HepG2 (cell line): ENCODE measurements around the gene FANCM. TPM values are rescaled to one million over a fixed set of nuclear protein-coding genes. Genes with fewer than 3 reads are reported as not detected.
A peak's percentile ranks its signal among the peaks of the same experiment; 100 is the strongest.

Source experiments
- ATAC-seq: fragments of 200-7000 bp; cut with Tn5 transposase; 3 replicates; pipeline ENCODE4 v1.9.1; 2020; ENCODE audit warnings: mild to moderate bottlenecking, moderate library complexity
- BruUV-seq: library from RNA; stranded (reverse); fragments of 400-500 nt; replicated peaks from 2 replicates; lab custom pipeline; 2021; lab: Mats Ljungman, UMichigan
- CTCF ChIA-PET: fragments of 300-600 bp; formaldehyde crosslinking; extraction: SDS; loops from one replicate; lab custom pipeline; 2021; ENCODE audit warnings: low total read pairs, inconsistent platforms, low intra/inter-chr PET ratio; lab: Yijun Ruan, JAX
- POLR2A ChIA-PET: fragments of 350-600 bp; sonication (Branson Sonifier 250); formaldehyde crosslinking; loops from one replicate; lab custom pipeline; 2020; ENCODE audit warnings: antibody characterized with exemption, inconsistent platforms; lab: Yijun Ruan, JAX
- DNase-seq: peaks from one replicate; pipeline ENCODE4 v3.0.0-alpha.2; 2015; ENCODE audit warnings: low spot score
- FAIRE-seq: peaks from 3 replicates; lab custom pipeline; 2011; peaks lifted over from hg19 to GRCh38; lab: Jason Lieb, UNC
- H2AFZ ChIP-seq: one replicate; pipeline ENCODE4 v1.6.1; 2011; ENCODE audit warnings: low read length, inconsistent platforms
- H3K27ac ChIP-seq: fragments of 300-600 bp; 3 replicates; pipeline ENCODE4 v1.8.0; 2011; ENCODE audit warnings: mixed run types, mild to moderate bottlenecking, mixed read lengths, low read length, inconsistent platforms; ENCODE audit not compliant: insufficient read depth; ENCODE audit errors: extremely low read length
- H3K27me3 ChIP-seq, 2 experiments: fragments of 200-600 bp in 1 of 2; 2 replicates in 1 of 2; 3 replicates in 1 of 2; pipeline versions ENCODE4 v1.6.0 to v1.8.0; 2011; ENCODE audit warnings: low read length in 2 of 2, mild to moderate bottlenecking in 2 of 2, moderate library complexity in 2 of 2, inconsistent platforms in 1 of 2; ENCODE audit not compliant: insufficient read depth in 2 of 2, control insufficient read depth in 1 of 2
- H3K36me3 ChIP-seq, 2 experiments: fragments of 200-600 bp in 1 of 2; replicated peaks in 1 of 2; 2 replicates in 1 of 2; 3 replicates in 1 of 2; pipeline versions ENCODE4 v1.5.1 to v1.8.0; 2011; ENCODE audit warnings: low read length in 2 of 2, inconsistent platforms in 1 of 2; ENCODE audit not compliant: insufficient read depth in 2 of 2, control insufficient read depth in 1 of 2
- H3K4me1 ChIP-seq: 2 replicates; pipeline ENCODE4 v1.5.1; 2012; ENCODE audit warnings: low read length, inconsistent platforms; ENCODE audit not compliant: insufficient read depth
- H3K4me2 ChIP-seq: 2 replicates; pipeline ENCODE4 v1.6.0; 2011; ENCODE audit warnings: low read depth, low read length, inconsistent platforms
- H3K4me3 ChIP-seq, 3 experiments: fragments of 200-600 bp in 1 of 3; sonication (generic), shearing (Covaris generic) in 1 of 3; replicated peaks in 1 of 3; 2 replicates each; pipeline ENCODE4 v1.5.1; 2011 to 2016; ENCODE audit warnings: low read length in 3 of 3, inconsistent platforms in 2 of 3, low read depth in 2 of 3, mild to moderate bottlenecking in 2 of 3, control low read depth in 1 of 3, mixed read lengths in 1 of 3; ENCODE audit not compliant: insufficient read depth in 1 of 3
- H3K79me2 ChIP-seq: one replicate; pipeline ENCODE4 v1.6.1; 2011; ENCODE audit warnings: low read length, inconsistent platforms; ENCODE audit not compliant: insufficient read depth
- H3K9ac ChIP-seq: 2 replicates; pipeline ENCODE4 v1.6.0; 2011; ENCODE audit warnings: mild to moderate bottlenecking, low read depth, low read length, inconsistent platforms; ENCODE audit not compliant: insufficient read depth
- H3K9me3 ChIP-seq: 2 replicates; pipeline ENCODE4 v1.5.1; 2012; ENCODE audit warnings: mild to moderate bottlenecking, low read length
- H4K20me1 ChIP-seq: 2 replicates; pipeline ENCODE4 v1.6.0; 2011; ENCODE audit warnings: inconsistent platforms, mild to moderate bottlenecking, low read length, moderate library complexity; ENCODE audit not compliant: insufficient read depth
- ATF7 ChIP-seq, 2 experiments: fragments of 450-650 bp in 1 of 2; sonication (generic) in 1 of 2; formaldehyde crosslinking in 1 of 2; IDR thresholded peaks; 2 replicates each; pipeline versions ENCODE4 v1.4.0 to v1.6.1; 2016 to 2020; ENCODE audit warnings: antibody characterized with exemption in 1 of 2, mild to moderate bottlenecking in 1 of 2, missing genetic modification reagents in 1 of 2
- CBX1 ChIP-seq: IDR thresholded peaks from one replicate; pipeline ENCODE4 v1.6.1; 2016; ENCODE audit warnings: antibody characterized with exemption, low read depth
- DNMT3B ChIP-seq: conservative IDR thresholded peaks from 2 replicates; pipeline ENCODE4 v1.6.1; 2016; ENCODE audit warnings: missing biosample characterization, control low read depth
- ERF ChIP-seq: IDR thresholded peaks from 2 replicates; pipeline ENCODE4 v1.6.1; 2018; ENCODE audit warnings: missing biosample characterization, missing genetic modification reagents
- GABPA ChIP-seq, 2 experiments: IDR thresholded peaks; 2 replicates each; pipeline ENCODE4 v1.6.1; 2011 to 2016; ENCODE audit warnings: low read depth in 2 of 2, low read length in 1 of 2, missing biosample characterization in 1 of 2, missing genetic modification characterization in 1 of 2
- GMEB2 ChIP-seq: IDR thresholded peaks from 2 replicates; pipeline ENCODE4 v1.6.1; 2016; ENCODE audit warnings: missing biosample characterization, missing genetic modification reagents, low read depth
- HIVEP1 ChIP-seq: sonication (generic); formaldehyde crosslinking; IDR thresholded peaks from 2 replicates; pipeline ENCODE4 v1.4.0; 2020; ENCODE audit warnings: mild to moderate bottlenecking, missing genetic modification reagents
- HMGXB3 ChIP-seq: sonication (generic); formaldehyde crosslinking; IDR thresholded peaks from 2 replicates; pipeline ENCODE4 v1.4.0; 2020; ENCODE audit warnings: missing genetic modification reagents, borderline replicate concordance
- MLLT10 ChIP-seq: sonication (generic); formaldehyde crosslinking; IDR thresholded peaks from 2 replicates; pipeline ENCODE4 v1.4.0; 2020; ENCODE audit warnings: missing genetic modification reagents
- SATB2 ChIP-seq: sonication (generic); formaldehyde crosslinking; IDR thresholded peaks from 2 replicates; pipeline ENCODE4 v1.5.0; 2020; ENCODE audit warnings: missing genetic modification reagents
- SIX1 ChIP-seq: sonication (generic); formaldehyde crosslinking; IDR thresholded peaks from 2 replicates; pipeline ENCODE4 v1.4.0; 2020; ENCODE audit warnings: missing genetic modification reagents, borderline replicate concordance
- TGIF2 ChIP-seq: IDR thresholded peaks from 2 replicates; pipeline ENCODE4 v1.6.1; 2016; ENCODE audit warnings: control low read depth, missing compliant biosample characterization
- ZNF296 ChIP-seq: sonication (generic); formaldehyde crosslinking; conservative IDR thresholded peaks from 2 replicates; pipeline ENCODE4 v1.5.0; 2020; ENCODE audit warnings: mild to moderate bottlenecking, missing genetic modification reagents
- WGBS: methylation state at CpG from one replicate; pipeline ENCODE4 v1.1.6; 2017; ENCODE audit warnings: low lambda C conversion rate; 5-methylcytosine and 5-hydroxymethylcytosine counted together
- in situ Hi-C: cut with HindIII; loops from 2 replicates; pipeline ENCODE4 v1.10.0; 2017; ENCODE audit warnings: low pct_unique_long_range_greater_than_20kb; ENCODE audit not compliant: extremely low pct_ligation_motif_present
- intact Hi-C: fragments of 100-400 bp; cut with micrococcal nuclease; formaldehyde crosslinking; loops from one replicate; pipeline ENCODE4 v1.10.0; 2022; ENCODE audit not compliant: unreplicated experiment
- polyA plus RNA-seq, 8 experiments: library from polyadenylated mRNA; depleted of rRNA in 3 of 8; stranded (reverse) in 7 of 8; unstranded in 1 of 8; fragments of >200 nt; fragmentation: Illumina TruSeq in 4 of 8; extraction: Trizol in 4 of 8; gene quantifications; 2 replicates each; pipeline versions ENCODE4 v1.2.1 to v1.2.3, GENCODE V29; 2011 to 2016; ENCODE audit warnings: low read depth in 4 of 8, missing spikeins in 1 of 8, mixed read lengths in 1 of 8; ENCODE audit not compliant: insufficient read depth in 1 of 8
- total RNA-seq, 5 experiments: library from RNA; depleted of rRNA; stranded (reverse); fragments of >200 nt; fragmentation: Illumina TruSeq; extraction: Trizol; gene quantifications; 2 replicates each; pipeline ENCODE4 v1.2.3, GENCODE V29; 2016; ENCODE audit warnings: low read depth in 1 of 5

FANCM gene
- total and polyA plus RNA-seq, 2 of the 13 experiments (the other 11 are each of a cell fraction or from before 2014, with no cell fraction given), result 2.6 to 10.4 TPM

GRCh38 chr14:45096218-45096617 is 39.5 kb upstream of the FANCM start:
- ChIA-PET POLR2A (interaction anchor here (0.6 kb wide), 1 partner anchor 133 kb away, joined by 4 read pairs; no protein-coding TSS in a partner anchor), CTCF (no interaction called here)
- no peaks in the 10 kb centered on the region for H3K27me3 ChIP-seq
- no peak for TF ChIP-seq MLLT10 (CRISPR knock-in tag)
- H3K9me3 ChIP-seq, result no peaks in the 10 kb centered on the region
- H3K9ac ChIP-seq, result no peak overlapping the region
- H3K4me3 ChIP-seq, result no peak overlapping the region
- intact Hi-C loops, result no loop called here
- H3K79me2 ChIP-seq, result peaks cover 41% of the 10 kb centered on the region
- WGBS, result 95% methylated on average over 4 of the region's 4 CpGs
- H2AFZ ChIP-seq, result no peak overlapping the region
- no peak for FAIRE-seq
- no peak overlapping the region for H3K27ac ChIP-seq
- peaks cover 8 to 52% of the 10 kb centered on the region in 2 experiments for H3K36me3 ChIP-seq
- H4K20me1 ChIP-seq, result 0 out of 2 replicates have a peak, but pooled peaks cover 9% of the 10 kb centered on the region
- in situ Hi-C loops, result no loop called here
- H3K4me1 ChIP-seq, result 0 out of 2 replicates have a peak, but pooled peaks cover under 1% of the 10 kb centered on the region
- no peak for ATAC-seq
- TSS peak; percentile 20 for BruUV-seq
- DNase-seq, result no peak
- H3K4me2 ChIP-seq, result no peak overlapping the region

- CTCF ChIA-PET, result no interaction called here
- Histone ChIP-seq H3K4me1 (no peaks in the 10 kb centered on the region), H3K4me3 (no peak overlapping the region), H3K27ac (no peak overlapping the region), H2AFZ (no peak overlapping the region), H3K27me3 (no peaks in the 10 kb centered on the region), H3K9ac (no peak overlapping the region), H4K20me1 (no peaks in the 10 kb centered on the region), H3K79me2 (no peaks in the 10 kb centered on the region), H3K36me3 (peaks cover 9 to 73% of the 10 kb centered on the region in 2 experiments), H3K9me3 (no peaks in the 10 kb centered on the region), H3K4me2 (no peak overlapping the region)
- in situ Hi-C loops (no loop called here), intact Hi-C loops (no loop called here)
- POLR2A ChIA-PET, result no interaction called here
- ATAC-seq, result no peak
- no TSS peak for BruUV-seq
- DNase-seq, result no peak
- no peak for FAIRE-seq
- TF ChIP-seq SATB2 (CRISPR knock-in tag) (no peak), CBX1 (no peak), TGIF2 (CRISPR knock-in tag) (no peak), ERF (no peak), SIX1 (CRISPR knock-in tag) (no peak), ATF7 (IDR thresholded peaks at IDR 0.05) (no peak), ATF7 (CRISPR knock-in tag; IDR thresholded peaks at IDR 0.05) (no peak), HMGXB3 (CRISPR knock-in tag) (no peak), GABPA (IDR thresholded peaks at IDR 0.05; ENCODE audit: low read depth, low read length) (no peak), GABPA (CRISPR knock-in tag; IDR thresholded peaks at IDR 0.05; ENCODE audit: low read depth) (no peak), DNMT3B (CRISPR knock-in tag) (no peak), ZNF296 (CRISPR knock-in tag) (no peak), GMEB2 (CRISPR knock-in tag) (no peak), HIVEP1 (CRISPR knock-in tag) (no peak)
Observed at GRCh38 chr14:45103806-45104205, 31.9 kb upstream of the FANCM start.
